Skin epidermis (tissue), 12 donors: ENCODE measurements around the gene CCP110.
A peak's percentile ranks its signal among the peaks of the same experiment; 100 is the strongest.

Source experiments
- H3K27ac ChIP-seq, 21 experiments: fragments of 200-600 bp; sonication (generic) in 11 of 21; one replicate each; pipeline ENCODE4 v1.5.0; 2020; ENCODE audit warnings: mild to moderate bottlenecking in 3 of 21, inconsistent platforms in 2 of 21, moderate library complexity in 2 of 21
- H3K4me3 ChIP-seq, 7 experiments: fragments of 200-600 bp; sonication (generic) in 2 of 7; one replicate each; pipeline ENCODE4 v1.5.0; 2020; ENCODE audit warnings: inconsistent platforms in 2 of 7, mild to moderate bottlenecking in 2 of 7, moderate library complexity in 1 of 7

CCP110 gene

GRCh38 chr16:19507867-19508266 lies 15.9 kb upstream of the CCP110 start:
- no peak overlapping the region for H3K4me3 ChIP-seq
- H3K27ac ChIP-seq, result no peak overlapping the region

GRCh38 chr16:19512297-19512696 lies 11.4 kb upstream of the CCP110 start:
- Histone ChIP-seq H3K4me3 (no peak overlapping the region), H3K27ac (no peak overlapping the region)

GRCh38 chr16:19513377-19514053 lies 10.2 kb upstream of the CCP110 start:
- no peak overlapping the region for H3K4me3 ChIP-seq

GRCh38 chr16:19515757-19516156 lies 8.0 kb upstream of the CCP110 start:
- Histone ChIP-seq H3K4me3 (no peak overlapping the region), H3K27ac (peak overlapping the region in 1 of 21 experiments; percentile 7)

More at GRCh38 chr16:19513377-19514053, 10.2 kb upstream of the CCP110 start:
- H3K27ac ChIP-seq, result peak overlapping the region in 1 of 21 experiments; percentile 26

GRCh38 chr16:19517424-19518089 lies 6.2 kb upstream of the CCP110 start:
- H3K27ac ChIP-seq, result peak overlapping the region in 1 of 21 experiments; percentile 20

GRCh38 chr16:19518388-19518787 lies 5.4 kb upstream of the CCP110 start:
- Histone ChIP-seq H3K4me3 (no peak overlapping the region), H3K27ac (no peak overlapping the region)

More at GRCh38 chr16:19517424-19518089, 6.2 kb upstream of the CCP110 start:
- H3K4me3 ChIP-seq, result no peak overlapping the region

- Histone ChIP-seq H3K4me3 (peak overlapping the region; percentile 55 to 96 (median 62)), H3K27ac (peak overlapping the region in 20 of 21 experiments; percentile 72 to 93 (median 88))
Observed at GRCh38 chr16:19520861-19521331, 2.8 kb upstream of the CCP110 start.

GRCh38 chr16:19521471-19522396 lies 2.0 kb upstream of the CCP110 start, which contains the start of gene GDE1:
Gene GDE1, minus strand, starts transcription at chr16:19522098. Its CDS starts 134 bp downstream, at chr16:19521964.
- peak within 1 kb of the TSS; percentile 55 to 96 (median 62) for H3K4me3 ChIP-seq
- H3K27ac ChIP-seq, result peak within 1 kb of the TSS; percentile 8 to 93 (median 87)

- Histone ChIP-seq H3K27ac (peak overlapping the region in 9 of 21 experiments; percentile 76 to 92 (median 87)), H3K4me3 (peak overlapping the region in 2 of 7 experiments; percentile 62 to 85)
Observed at GRCh38 chr16:19522397-19522732, 1.4 kb upstream of the CCP110 start.

- Histone ChIP-seq H3K4me3 (no peak overlapping the region), H3K27ac (peak overlapping the region in 1 of 21 experiments; percentile 91)
Observed at GRCh38 chr16:19522760-19523159, 982 bp upstream of the CCP110 start.

- peak overlapping the region in 1 of 21 experiments; percentile 82 for H3K27ac ChIP-seq
- H3K4me3 ChIP-seq, result no peak overlapping the region
Observed at GRCh38 chr16:19523184-19523558, 571 bp upstream of the CCP110 start.

- Histone ChIP-seq H3K4me3 (peak overlapping the region; percentile 74 to 95 (median 91)), H3K27ac (peak overlapping the region in 19 of 21 experiments; percentile 37 to 85 (median 68))
Observed at GRCh38 chr16:19524356-19524615, 544 bp downstream of the CCP110 start.

- Histone ChIP-seq H3K27ac (peak overlapping the region in 18 of 21 experiments; percentile 37 to 85 (median 72)), H3K4me3 (peak overlapping the region; percentile 74 to 95 (median 91))
Observed at GRCh38 chr16:19524616-19525384, 1.1 kb downstream of the CCP110 start.

GRCh38 chr16:19525385-19525723 lies 1.6 kb downstream of the CCP110 start:
- Histone ChIP-seq H3K4me3 (peak overlapping the region in 3 of 7 experiments; percentile 88 to 95 (median 91)), H3K27ac (peak overlapping the region in 2 of 21 experiments; percentile 29 to 47)

- H3K4me3 ChIP-seq, result no peak overlapping the region
Observed at GRCh38 chr16:19527161-19527560, 3.4 kb downstream of the CCP110 start.

GRCh38 chr16:19528666-19529065 lies 4.9 kb downstream of the CCP110 start:
- H3K27ac ChIP-seq, result no peak overlapping the region

More at GRCh38 chr16:19527161-19527560, 3.4 kb downstream of the CCP110 start:
- no peak overlapping the region for H3K27ac ChIP-seq

GRCh38 chr16:19532601-19533000 lies 8.9 kb downstream of the CCP110 start:
- Histone ChIP-seq H3K27ac (no peak overlapping the region), H3K4me3 (no peak overlapping the region)

More at GRCh38 chr16:19528666-19529065, 4.9 kb downstream of the CCP110 start:
- no peak overlapping the region for H3K4me3 ChIP-seq

- H3K4me3 ChIP-seq, result no peak overlapping the region
- H3K27ac ChIP-seq, result no peak overlapping the region
Observed at GRCh38 chr16:19540241-19540970, 16.7 kb downstream of the CCP110 start.
